ENCODE data around the gene STK4. TPM values are rescaled to one million over a fixed set of nuclear protein-coding genes. Genes with fewer than 3 reads are reported as not detected.

The STK4 gene
- total and polyA plus RNA-seq, 2 of the 8 experiments (the other 6 are each of a cell fraction or from before 2014, with no cell fraction given), result 12.0 to 34.3 TPM

DNA sequence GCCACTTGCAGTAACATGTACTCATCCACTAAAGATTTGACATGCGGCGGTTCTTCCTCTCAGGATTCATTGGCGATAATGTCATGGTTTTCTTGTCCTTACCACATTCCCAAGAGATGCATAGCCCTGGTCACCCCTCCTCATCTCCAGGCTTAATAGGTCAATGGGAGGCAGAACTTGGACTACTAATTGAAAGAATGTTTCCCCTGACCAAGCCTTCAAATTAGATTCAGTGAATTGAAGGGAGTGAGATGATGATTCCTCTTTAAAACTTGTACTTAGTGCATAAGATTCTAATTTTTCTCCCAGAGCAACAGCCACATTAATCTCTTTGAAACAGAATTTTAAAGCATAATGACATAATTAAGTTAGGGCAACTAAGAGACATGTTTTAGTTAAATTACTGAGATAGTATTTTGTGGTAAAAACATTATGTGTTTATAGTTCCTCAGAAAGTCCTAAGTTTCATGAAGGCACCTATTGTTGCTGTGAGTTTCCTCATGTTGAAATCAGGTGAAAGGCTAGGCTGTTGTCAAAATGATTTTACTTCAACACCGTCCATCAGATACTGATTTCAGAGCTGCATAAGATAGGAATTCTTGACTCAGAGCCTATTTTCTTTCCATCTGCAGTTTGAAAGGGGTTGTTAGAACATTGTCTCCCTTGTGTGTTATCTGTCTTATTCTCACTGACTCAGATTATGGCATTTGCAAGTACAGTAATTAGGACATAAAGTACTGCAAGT is 48.5 kb downstream of the STK4 start:
- H4K8ac ChIP-seq (ENCODE audit: extremely low read depth, insufficient read depth, low read length), result no peak overlapping the region
- H2BK12ac ChIP-seq (ENCODE audit: low read depth, low read length), result no peak overlapping the region
- CTCF ChIA-PET (ENCODE audit: partially characterized antibody), result interaction anchor here (2.4 to 4.5 kb wide), 3 partner anchors 29 to 97 kb away, joined by 9 to 31 read pairs (median 25); no protein-coding TSS in a partner anchor
- no peak overlapping the region for H3K14ac ChIP-seq (ENCODE audit: insufficient read length)
- H3K56ac ChIP-seq (replicated peaks; ENCODE audit: insufficient read length, low read depth, low read length), result no peak overlapping the region
- no peak overlapping the region for H3K9ac ChIP-seq (replicated peaks in 1 of 4; ENCODE audit: extremely low read depth in 1 of 4, low read depth in 3 of 4, low read length in 3 of 4)
- 99% methylated on average over 4 of the region's 4 CpGs; no CpG with 5 or more reads in 1 of the 2 experiments for WGBS, 2 experiments (ENCODE audit: extremely low coverage in 1 of 2, insufficient coverage in 1 of 2, insufficient read length in 1 of 2, insufficient replicate concordance in 2 of 2, low coverage in 1 of 2, low lambda C conversion rate in 2 of 2, missing lambda C conversion rate in 1 of 2)
- TF ChIP-seq NANOG (IDR thresholded peaks at IDR 0.05; ENCODE audit: insufficient read depth, low read depth, low read length, poor library complexity, severe bottlenecking) (no peak), CHD1 (IDR thresholded peaks at IDR 0.05; ENCODE audit: low read depth, low read length) (no peak), YY1 (IDR thresholded peaks at IDR 0.05; ENCODE audit: low read depth, low read length) (no peak), TAF7 (optimal IDR thresholded peaks at IDR 0.05; ENCODE audit: borderline replicate concordance, low read depth, low read length) (no peak), BRCA1 (IDR thresholded peaks at IDR 0.05; ENCODE audit: low read depth, low read length) (no peak), CBX5 (IDR thresholded peaks at IDR 0.05; ENCODE audit: low read depth, low read length) (no peak)
- TF ChIP-seq, protein P1, sequence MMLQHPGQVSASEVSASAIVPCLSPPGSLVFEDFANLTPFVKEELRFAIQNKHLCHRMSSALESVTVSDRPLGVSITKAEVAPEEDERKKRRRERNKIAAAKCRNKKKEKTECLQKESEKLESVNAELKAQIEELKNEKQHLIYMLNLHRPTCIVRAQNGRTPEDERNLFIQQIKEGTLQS (IDR thresholded peaks at IDR 0.05; ENCODE audit: insufficient read depth, low read depth, low read length), result no peak
- H2AK5ac ChIP-seq (ENCODE audit: low read depth, low read length), result no peak overlapping the region
- H3K4me1 ChIP-seq (replicated peaks in 1 of 4; ENCODE audit: control insufficient read depth in 3 of 4, insufficient read depth in 4 of 4, low read length in 3 of 4), result peaks cover 0 to 7% (median 0%) of the 10 kb centered on the region in 4 experiments; a peak in 3 of 7 replicates
- 0 out of 4 replicates have a peak, but pooled peaks cover 0 to 4% of the 10 kb centered on the region in 2 experiments for H3K79me2 ChIP-seq (ENCODE audit: control insufficient read depth in 1 of 2, insufficient read depth in 2 of 2, low read length in 2 of 2)
- no peak overlapping the region for H4K91ac ChIP-seq (replicated peaks; ENCODE audit: insufficient read length, low read length)
- H3K18ac ChIP-seq (ENCODE audit: extremely low read depth, low read length), result no peak overlapping the region
- no peaks in the 10 kb centered on the region for H3K79me1 ChIP-seq (ENCODE audit: low read depth, low read length)
- H3K27ac ChIP-seq (ENCODE audit: low read depth, low read length), result no peak overlapping the region
- no peaks in the 10 kb centered on the region for H4K20me1 ChIP-seq (replicated peaks in 1 of 2; ENCODE audit: control insufficient read depth in 1 of 2, insufficient read depth in 2 of 2, low read length in 2 of 2)
- no peak for DNase-seq (ENCODE audit: low read depth in 1 of 2, low spot score in 2 of 2)
- no peak overlapping the region for H2BK15ac ChIP-seq (ENCODE audit: low read length)
- no peaks in the 10 kb centered on the region for H3K27me3 ChIP-seq (replicated peaks in 1 of 4; ENCODE audit: control insufficient read depth in 3 of 4, extremely low read depth in 1 of 4, insufficient read depth in 3 of 4, low read length in 3 of 4)
- no peaks in the 10 kb centered on the region for H3K23me2 ChIP-seq (ENCODE audit: low read depth, low read length)
- no peak overlapping the region for H3K4me2 ChIP-seq (ENCODE audit: insufficient read depth in 1 of 2, low read depth in 2 of 2, low read length in 2 of 2)
- no peak for FAIRE-seq
- H3K36me3 ChIP-seq (ENCODE audit: control insufficient read depth in 2 of 4, insufficient read depth in 4 of 4, low read length in 3 of 4), result no peaks in the 10 kb centered on the region
- H2BK20ac ChIP-seq (ENCODE audit: low read length), result no peak overlapping the region
- POLR2A ChIA-PET (ENCODE audit: partially characterized antibody), result no interaction called here
- H3K4ac ChIP-seq (replicated peaks; ENCODE audit: insufficient read length, low read depth, low read length), result no peak overlapping the region
- H2BK5ac ChIP-seq (ENCODE audit: low read depth, low read length), result no peak overlapping the region
- H3K23ac ChIP-seq (ENCODE audit: insufficient read length), result no peak overlapping the region
- no peak overlapping the region for H2AFZ ChIP-seq (ENCODE audit: low read length)
- H3K9me3 ChIP-seq (ENCODE audit: insufficient read depth in 2 of 2, low read depth in 1 of 2, low read length in 1 of 2), result no peaks in the 10 kb centered on the region
- H3K4me3 ChIP-seq (ENCODE audit: extremely low read depth in 1 of 4, insufficient read depth in 2 of 4, low read depth in 3 of 4, low read length in 4 of 4), result no peak overlapping the region
- no peak overlapping the region for H2BK120ac ChIP-seq (replicated peaks; ENCODE audit: low read depth, low read length)
- no peak overlapping the region for H4K5ac ChIP-seq (ENCODE audit: insufficient read length, low read depth, low read length)

All from H1 (cell line).